ENCODE results near the gene C1orf35.

The C1orf35 gene

GRCh38 chr1:228089519-228090380 is 13.4 kb downstream of the C1orf35 start:
- H3K4me2 ChIP-seq = peak overlapping the region; percentile 90 to 98 (median 97)
- H4K20me1 ChIP-seq = peaks cover 100% of the 10 kb centered on the region in 11 experiments
- H3K27ac ChIP-seq = peak overlapping the region in 7 of 11 experiments; percentile 18 to 64 (median 35); a peak in 11 of 22 replicates

GRCh38 chr1:228088586-228089498 is 14.3 kb downstream of the C1orf35 start:
- H3K4me2 ChIP-seq = peak overlapping the region; percentile 90 to 98 (median 97)
- peak overlapping the region in 3 of 10 experiments; percentile 15 to 52 (median 38); a peak in 6 of 20 replicates for H3K4me3 ChIP-seq
- H3K36me3 ChIP-seq = peaks cover 59 to 100% (median 92%) of the 10 kb centered on the region in 11 experiments
- H4K20me1 ChIP-seq = peaks cover 100% of the 10 kb centered on the region in 11 experiments
- no peaks in the 10 kb centered on the region for H3K27me3 ChIP-seq
- peaks cover 68 to 92% (median 70%) of the 10 kb centered on the region in 10 experiments for H3K4me1 ChIP-seq
- peak overlapping the region in 6 of 11 experiments; percentile 4 to 64 (median 44); a peak in 10 of 22 replicates for H3K27ac ChIP-seq
- H3K9ac ChIP-seq = peak overlapping the region in 10 of 11 experiments; percentile 13 to 62 (median 34); a peak in 13 of 22 replicates
- peak in 6 of 11 experiments; percentile 9 to 55 (median 28); a peak in 4 of 22 replicates for TF ChIP-seq Cebpa-rat (IDR thresholded peaks at IDR 0.05)
- H3K9me3 ChIP-seq (replicated peaks in 1 of 11) = peaks cover 5 to 41% (median 38%) of the 10 kb centered on the region in 11 experiments; a peak in 21 of 22 replicates

More at GRCh38 chr1:228089519-228090380, 13.4 kb downstream of the C1orf35 start:
- H3K36me3 ChIP-seq = peaks cover 67 to 100% (median 96%) of the 10 kb centered on the region in 11 experiments
- TF ChIP-seq Cebpa-rat (IDR thresholded peaks at IDR 0.05) = no peak
- H3K27me3 ChIP-seq = no peaks in the 10 kb centered on the region
- H3K4me3 ChIP-seq = peak overlapping the region in 5 of 10 experiments; percentile 6 to 52 (median 15); a peak in 6 of 20 replicates
- H3K4me1 ChIP-seq = peaks cover 59 to 83% (median 61%) of the 10 kb centered on the region in 10 experiments
- peak overlapping the region in 10 of 11 experiments; percentile 23 to 62 (median 35); a peak in 13 of 22 replicates for H3K9ac ChIP-seq
- peaks cover 14 to 50% (median 47%) of the 10 kb centered on the region in 11 experiments for H3K9me3 ChIP-seq (replicated peaks in 1 of 11)

- Histone ChIP-seq H3K36me3 (peaks cover 49 to 95% (median 86%) of the 10 kb centered on the region in 11 experiments), H3K27ac (peak overlapping the region in 4 of 11 experiments; percentile 36 to 64 (median 44); a peak in 7 of 22 replicates), H3K4me1 (peaks cover 70 to 90% (median 72%) of the 10 kb centered on the region in 10 experiments), H4K20me1 (peaks cover 98 to 100% (median 100%) of the 10 kb centered on the region in 11 experiments), H3K9ac (peak overlapping the region in 7 of 11 experiments; percentile 5 to 56 (median 41); a peak in 10 of 22 replicates), H3K27me3 (no peaks in the 10 kb centered on the region), H3K4me3 (peak overlapping the region in 2 of 10 experiments; percentile 38 to 52; a peak in 6 of 20 replicates), H3K4me2 (peak overlapping the region; percentile 90 to 98 (median 97)), H3K9me3 (replicated peaks in 1 of 11) (peaks cover 0 to 30% (median 28%) of the 10 kb centered on the region in 11 experiments; a peak in 18 of 22 replicates)
- no peak for TF ChIP-seq Cebpa-rat (IDR thresholded peaks at IDR 0.05)
These were observed 15.3 kb downstream of the C1orf35 start for GRCh38 chr1:228087771-228088251.

GRCh38 chr1:228085287-228085951 is 17.7 kb downstream of the C1orf35 start:
- TF ChIP-seq Cebpa-rat (IDR thresholded peaks at IDR 0.05) = no peak
- Histone ChIP-seq H3K4me1 (peaks cover 75 to 81% (median 79%) of the 10 kb centered on the region in 10 experiments), H3K4me3 (peak overlapping the region; percentile 90 to 100 (median 99); a peak in 14 of 20 replicates), H3K9ac (peak overlapping the region; percentile 96 to 100 (median 99); a peak in 19 of 22 replicates), H3K4me2 (peak overlapping the region; percentile 90 to 98 (median 97)), H3K36me3 (peaks cover 25 to 71% (median 62%) of the 10 kb centered on the region in 11 experiments), H3K27ac (peak overlapping the region in 8 of 11 experiments; percentile 35 to 100 (median 99); a peak in 14 of 22 replicates), H4K20me1 (peaks cover 74 to 84% (median 77%) of the 10 kb centered on the region in 11 experiments), H3K9me3 (replicated peaks in 1 of 11) (peaks cover 0 to 6% (median 4%) of the 10 kb centered on the region in 11 experiments; a peak in 13 of 22 replicates), H3K27me3 (no peaks in the 10 kb centered on the region)

- Histone ChIP-seq H3K4me1 (peaks cover 70 to 80% (median 77%) of the 10 kb centered on the region in 10 experiments), H3K9me3 (replicated peaks in 1 of 11) (peaks cover 0 to under 1% (median 0%) of the 10 kb centered on the region in 11 experiments; a peak in 3 of 22 replicates), H3K4me3 (peak overlapping the region; percentile 90 to 100 (median 99); a peak in 19 of 20 replicates), H3K27me3 (no peaks in the 10 kb centered on the region), H3K36me3 (peaks cover 18 to 65% (median 58%) of the 10 kb centered on the region in 11 experiments; a peak in 21 of 22 replicates), H3K4me2 (peak overlapping the region; percentile 90 to 98 (median 97)), H3K9ac (peak overlapping the region; percentile 96 to 100 (median 99); a peak in 21 of 22 replicates), H4K20me1 (peaks cover 69 to 78% (median 72%) of the 10 kb centered on the region in 11 experiments), H3K27ac (peak overlapping the region in 10 of 11 experiments; percentile 23 to 100 (median 99); a peak in 17 of 22 replicates)
- no peak for TF ChIP-seq Cebpa-rat (IDR thresholded peaks at IDR 0.05)
These were observed 18.3 kb downstream of the C1orf35 start for GRCh38 chr1:228084797-228085196.

GRCh38 chr1:228084325-228084724 is 18.8 kb downstream of the C1orf35 start:
- peak overlapping the region; percentile 96 to 100 (median 99) for H3K9ac ChIP-seq
- H3K4me2 ChIP-seq = peak overlapping the region; percentile 90 to 98 (median 97)
- peak in 7 of 11 experiments; percentile 11 to 62 (median 39); a peak in 4 of 22 replicates for TF ChIP-seq Cebpa-rat (IDR thresholded peaks at IDR 0.05)
- no peaks in the 10 kb centered on the region for H3K27me3 ChIP-seq
- peaks cover 18 to 60% (median 53%) of the 10 kb centered on the region in 11 experiments; a peak in 21 of 22 replicates for H3K36me3 ChIP-seq
- peak overlapping the region; percentile 96 to 100 (median 99); a peak in 21 of 22 replicates for H3K27ac ChIP-seq
- peak overlapping the region; percentile 90 to 100 (median 99) for H3K4me3 ChIP-seq
- H3K9me3 ChIP-seq (replicated peaks in 1 of 11) = no peaks in the 10 kb centered on the region
- peaks cover 67 to 80% (median 76%) of the 10 kb centered on the region in 10 experiments for H3K4me1 ChIP-seq
- H4K20me1 ChIP-seq = peaks cover 67 to 77% (median 72%) of the 10 kb centered on the region in 11 experiments

- H3K4me2 ChIP-seq = peak overlapping the region; percentile 90 to 98 (median 97)
- H3K4me3 ChIP-seq = peak overlapping the region; percentile 90 to 100 (median 99)
- H3K36me3 ChIP-seq = peaks cover 14 to 56% (median 48%) of the 10 kb centered on the region in 11 experiments; a peak in 21 of 22 replicates
- H3K27ac ChIP-seq = peak overlapping the region; percentile 96 to 100 (median 99); a peak in 21 of 22 replicates
- H4K20me1 ChIP-seq = peaks cover 65 to 77% (median 72%) of the 10 kb centered on the region in 11 experiments
- H3K27me3 ChIP-seq = no peaks in the 10 kb centered on the region
- peak overlapping the region; percentile 96 to 100 (median 99) for H3K9ac ChIP-seq
- H3K9me3 ChIP-seq (replicated peaks in 1 of 11) = no peaks in the 10 kb centered on the region
- H3K4me1 ChIP-seq = peaks cover 67 to 80% (median 76%) of the 10 kb centered on the region in 10 experiments
- no peak for TF ChIP-seq Cebpa-rat (IDR thresholded peaks at IDR 0.05)
These were observed 19.2 kb downstream of the C1orf35 start for GRCh38 chr1:228083871-228084278.

All from BLaER1 treated with 17β-estradiol and CSF1 and Interleukin-3, amounts not matched to agents 10 nM and 100 nM (cell line).